ENCODE results near the gene TTLL11.
A peak's percentile ranks its signal among the peaks of the same experiment; 100 is the strongest.

Gene TTLL11

DNA sequence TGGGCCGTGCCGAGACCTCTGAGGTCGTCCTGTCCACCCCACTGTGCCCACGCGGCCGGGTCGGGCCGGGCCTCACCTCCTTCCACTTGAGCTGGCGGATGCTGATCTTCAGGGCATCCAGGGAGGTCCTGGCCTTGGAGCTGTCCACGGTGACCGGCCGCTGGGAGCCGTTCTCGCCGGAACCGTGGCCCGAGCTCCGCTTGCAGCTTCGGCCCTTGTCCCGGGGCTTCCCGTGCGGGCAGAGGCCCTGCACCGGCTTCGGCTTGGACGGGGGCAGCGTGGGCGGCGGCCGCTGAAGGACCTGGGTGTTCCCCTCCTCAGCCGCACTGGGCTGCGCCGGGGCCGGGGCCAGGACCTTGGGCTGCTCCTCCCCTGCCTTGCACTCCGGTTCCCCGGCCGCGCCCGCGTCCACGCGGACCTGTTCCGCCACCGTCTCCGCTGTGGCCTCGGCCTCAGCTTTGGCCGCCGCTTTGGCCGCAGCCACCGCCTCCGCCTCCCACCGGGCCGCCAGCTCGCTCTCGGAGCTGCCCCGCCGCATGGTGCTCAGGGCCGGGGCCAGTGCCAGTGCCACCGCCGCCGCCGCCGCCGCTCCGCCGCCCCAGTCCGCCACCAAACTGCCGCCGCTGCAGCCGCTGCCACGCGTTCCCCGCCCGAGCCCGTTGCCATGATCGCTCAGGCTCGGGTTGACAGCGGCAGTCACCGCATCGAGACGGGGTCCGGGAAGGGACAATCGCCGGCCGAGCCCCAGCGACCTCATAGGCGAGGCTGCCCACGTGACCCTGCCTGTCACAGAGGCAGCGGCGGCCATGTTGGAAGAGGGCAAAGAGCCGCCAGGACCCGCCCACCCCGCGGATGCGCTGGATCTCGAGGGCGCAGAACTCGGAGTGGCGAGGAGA lies at the start of gene TTLL11:
Gene TTLL11, minus strand, starts transcription at position 698 of the 896 bp plus-strand sequence. Its CDS starts 160 bp downstream, at position 538.
- DNase-seq = peak; percentile 77

GRCh38 chr9:122141671-122142070 lies 48.6 kb upstream of the TTLL11 start:
- DNase-seq = no peak

- DNase-seq = no peak
Observed at GRCh38 chr9:122140368-122141193, 47.5 kb upstream of the TTLL11 start.

DNA sequence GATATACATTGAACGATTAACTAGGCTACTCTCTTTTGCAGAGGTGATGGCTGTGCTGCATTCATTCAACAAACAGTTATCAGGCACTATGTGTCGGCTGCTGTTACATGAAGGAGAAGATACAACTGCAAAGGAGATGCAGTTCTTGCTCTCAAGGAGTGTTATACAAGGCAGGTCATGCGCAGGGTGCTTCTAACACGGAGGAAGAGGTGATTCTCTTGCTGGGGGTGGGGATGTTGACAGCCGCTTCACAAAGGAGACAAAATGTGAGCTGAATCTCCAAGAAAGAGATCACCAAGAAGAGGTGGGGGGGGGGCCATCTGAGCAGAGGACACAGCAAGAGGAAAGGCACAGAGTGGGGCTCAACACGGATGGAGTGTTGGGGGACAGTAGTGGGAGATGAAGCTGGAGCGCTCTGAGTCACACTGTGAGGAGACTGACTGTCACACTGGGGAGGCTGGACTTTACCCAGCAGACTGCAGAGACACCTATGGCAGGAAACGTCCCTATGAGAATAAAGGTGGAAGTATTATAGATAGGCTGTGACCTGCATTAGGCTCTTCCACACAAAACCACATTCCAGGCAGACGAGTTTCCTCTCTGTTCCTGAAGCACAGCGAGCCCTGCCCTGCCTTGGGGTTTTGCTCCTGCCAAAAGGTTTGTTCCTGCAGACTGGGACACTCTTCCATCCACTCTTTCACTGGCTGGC lies 45.6 kb upstream of the TTLL11 start:
- no peak for DNase-seq

GRCh38 chr9:122135529-122135859 lies 42.4 kb upstream of the TTLL11 start:
- DNase-seq = no peak

- no peak for DNase-seq
Observed at GRCh38 chr9:122134822-122135528, 41.9 kb upstream of the TTLL11 start.

DNA sequence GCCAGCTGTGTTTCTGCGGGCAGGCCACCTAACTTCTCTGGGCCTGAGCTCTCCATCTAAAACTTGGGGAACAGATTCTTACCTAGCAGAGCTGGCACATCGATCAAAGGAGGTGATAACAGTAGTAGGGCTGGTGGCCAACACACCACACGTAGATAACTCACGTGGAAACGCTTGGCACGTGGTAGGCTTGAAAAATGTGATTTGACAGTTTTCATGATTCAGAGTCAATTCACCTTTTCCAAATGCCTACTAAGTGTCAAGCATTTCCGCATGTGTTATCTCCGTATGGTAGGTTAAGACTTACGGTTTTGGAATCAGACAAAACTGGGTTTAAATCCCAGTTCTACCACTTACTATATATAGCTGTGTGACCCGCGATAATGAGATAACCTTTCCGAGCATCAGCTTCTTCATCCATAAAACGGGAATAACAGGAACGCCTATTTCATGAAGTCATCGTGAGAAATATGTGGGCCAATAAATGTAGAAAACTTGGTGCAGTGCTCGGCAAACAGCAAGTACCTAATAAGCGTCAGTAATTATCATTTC lies 41.0 kb upstream of the TTLL11 start:
- no peak for DNase-seq

- DNase-seq = no peak
Observed at GRCh38 chr9:122133263-122133983, 40.3 kb upstream of the TTLL11 start.

GRCh38 chr9:122132539-122132938 lies 39.4 kb upstream of the TTLL11 start:
- no peak for DNase-seq

DNA sequence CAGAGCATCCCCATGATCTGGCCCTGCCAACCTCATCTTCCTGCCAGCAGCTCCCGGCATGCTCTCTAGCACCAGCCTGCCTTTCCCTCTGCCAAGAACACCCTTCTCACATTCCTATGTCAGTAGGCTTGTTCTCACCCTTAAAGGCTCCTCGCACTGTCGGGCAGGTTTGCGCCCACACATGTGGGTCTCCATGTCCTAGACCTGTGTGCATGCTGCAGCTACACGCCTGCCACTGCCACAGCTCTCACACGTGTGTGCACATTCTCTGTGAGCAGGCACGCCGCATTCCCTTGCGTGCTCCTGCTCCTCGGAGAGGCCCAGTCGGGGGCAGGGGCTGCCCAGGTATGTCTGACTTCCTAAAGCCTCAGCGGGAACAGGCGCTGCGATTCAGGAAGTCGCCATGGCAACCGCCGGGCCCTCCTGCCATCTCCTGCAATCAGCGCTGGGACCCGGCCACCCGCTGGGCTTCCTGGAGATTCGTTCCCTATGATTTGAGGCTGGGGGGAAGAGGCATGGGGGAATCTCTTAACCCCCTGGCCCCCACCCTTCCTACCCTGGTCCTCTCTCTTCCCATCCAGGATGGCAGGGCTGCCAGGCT lies 38.4 kb upstream of the TTLL11 start:
- DNase-seq = no peak

- DNase-seq = no peak
Observed at GRCh38 chr9:122130837-122131236, 37.7 kb upstream of the TTLL11 start.

DNA sequence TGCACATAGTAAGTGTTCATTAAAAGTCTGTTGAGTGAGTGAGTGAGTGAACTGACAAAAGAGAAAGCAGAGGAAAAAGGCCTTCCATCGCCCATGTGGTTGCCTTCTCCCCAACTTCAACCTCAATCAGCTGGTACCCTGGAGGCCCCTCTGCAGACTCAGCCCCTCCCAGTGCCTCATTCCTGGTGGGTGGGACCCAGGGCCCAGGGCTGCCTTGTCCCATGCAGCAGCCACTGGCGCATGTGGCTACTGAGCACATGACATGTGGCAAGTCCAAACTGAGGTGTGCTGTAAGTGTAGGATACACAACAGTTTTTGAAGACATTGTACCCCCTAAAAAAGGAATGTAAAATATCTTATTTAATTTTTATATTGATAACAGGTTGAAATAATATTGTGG lies 36.9 kb upstream of the TTLL11 start:
- DNase-seq = no peak

- DNase-seq = no peak
Observed at GRCh38 chr9:122128969-122129343, 35.8 kb upstream of the TTLL11 start.

DNA sequence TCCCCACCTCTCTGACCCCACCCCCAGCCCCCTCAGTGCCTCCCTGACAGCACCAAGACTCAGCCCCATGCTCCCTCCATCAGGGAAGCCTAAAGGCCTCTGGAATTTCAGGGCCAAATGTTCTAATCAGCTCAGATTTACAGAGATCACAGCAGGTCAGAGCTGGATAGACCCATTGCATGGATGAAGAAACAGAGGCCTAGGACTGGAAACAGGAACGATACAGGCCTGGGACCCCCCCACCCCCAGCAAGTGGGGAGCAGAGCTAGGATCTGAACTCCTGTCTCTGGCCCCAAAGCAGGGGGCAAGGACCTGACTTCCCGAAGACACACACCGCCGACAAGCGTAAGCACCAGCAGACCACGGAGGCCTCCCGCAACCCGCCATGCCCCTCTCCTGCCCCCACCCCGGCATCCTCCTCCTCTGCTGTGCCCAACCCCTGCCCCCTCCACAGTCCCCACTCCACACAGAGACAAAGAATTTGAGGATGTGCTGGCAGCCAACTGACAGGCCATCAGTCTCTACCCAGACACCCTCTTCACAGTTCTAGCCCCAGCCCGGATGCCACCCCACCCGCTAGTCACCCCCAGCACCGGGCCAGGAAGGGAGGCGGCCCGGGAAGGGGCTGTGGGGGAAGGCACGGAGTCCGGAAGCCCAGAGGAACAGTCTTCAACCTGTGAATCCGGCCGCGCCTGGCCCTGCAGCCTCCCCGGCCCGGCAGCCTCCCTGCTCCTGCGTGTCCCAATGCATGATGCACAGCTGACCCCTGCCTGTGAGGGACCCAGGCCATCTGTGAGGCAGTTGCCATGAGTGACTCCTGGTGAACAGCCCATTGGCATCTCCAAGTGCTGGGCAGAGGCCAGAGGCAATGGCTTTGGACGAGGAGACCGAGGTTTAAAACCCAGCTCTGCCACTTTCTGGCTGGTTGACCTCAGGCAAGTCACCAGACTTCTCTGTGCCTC lies 35.2 kb upstream of the TTLL11 start:
- DNase-seq = no peak

GRCh38 chr9:122127396-122127798 lies 34.3 kb upstream of the TTLL11 start:
- no peak for DNase-seq

DNA sequence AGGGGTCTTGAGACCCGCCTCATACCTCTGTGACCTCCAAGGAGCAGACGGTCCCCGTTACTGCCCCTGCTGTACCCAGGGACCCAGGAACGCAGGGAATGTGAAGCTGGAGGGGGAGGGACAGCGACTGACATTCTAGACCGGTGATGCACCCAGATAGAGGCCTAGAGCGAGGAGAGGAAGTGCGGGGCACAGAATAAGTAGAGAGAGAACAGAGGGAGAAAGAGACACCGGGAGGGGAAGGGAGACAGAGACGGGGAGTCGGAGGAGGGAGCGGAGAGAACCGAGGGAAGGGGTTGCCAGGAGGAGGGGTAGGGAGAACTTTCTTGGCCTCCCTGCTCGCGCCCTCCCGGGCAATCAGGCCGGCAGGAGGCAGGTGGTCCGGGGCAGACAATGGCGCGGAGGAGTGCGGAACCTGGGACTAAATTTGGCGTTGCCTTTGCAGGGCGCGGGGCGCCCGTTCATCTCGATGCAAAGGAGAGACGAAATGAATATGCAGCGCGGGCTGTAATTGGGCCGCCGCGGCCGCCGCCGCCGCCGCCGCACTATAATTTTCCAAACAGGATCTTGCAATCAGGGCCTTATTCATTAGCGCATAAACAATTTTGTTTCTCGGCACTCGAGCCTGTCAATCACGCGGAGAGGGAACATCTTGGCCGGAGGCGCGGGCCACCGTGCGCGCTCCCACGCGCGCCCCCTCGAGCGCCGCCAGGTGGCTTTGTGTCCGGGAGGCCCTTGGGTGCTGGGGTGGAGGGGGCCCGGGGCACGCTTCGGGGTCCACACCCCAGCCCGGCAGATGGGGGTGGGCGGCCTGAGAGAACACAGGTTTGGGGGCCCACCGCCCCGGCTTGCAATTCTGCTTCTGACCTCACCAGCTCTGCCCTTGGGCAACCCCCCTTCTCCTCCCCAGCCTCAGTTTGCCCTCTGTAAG lies 33.5 kb upstream of the TTLL11 start:
- DNase-seq = no peak

GRCh38 chr9:122125509-122126330 lies 32.6 kb upstream of the TTLL11 start:
- DNase-seq = no peak

GRCh38 chr9:122125158-122125508 lies 32.0 kb upstream of the TTLL11 start:
- DNase-seq = no peak
